Parathyroid adenoma (tissue), 2 donors: Measurements from ENCODE around the gene KIAA1671.

Source experiments
- H2AFZ ChIP-seq: fragments of 300-600 bp; sonication (generic); one replicate; pipeline ENCODE4 v1.7.0; 2017; ENCODE audit warnings: antibody characterized with exemption, mild to moderate bottlenecking
- H3K27ac ChIP-seq: fragments of 300-600 bp; sonication (generic); one replicate; pipeline ENCODE4 v1.7.0; 2017
- H3K27me3 ChIP-seq: fragments of 300-600 bp; sonication (generic); one replicate; pipeline ENCODE4 v1.7.0; 2017; ENCODE audit warnings: low read length; ENCODE audit not compliant: control insufficient read depth, insufficient read depth
- H3K36me3 ChIP-seq: fragments of 300-600 bp; sonication (generic); one replicate; pipeline ENCODE4 v1.7.0; 2017; ENCODE audit warnings: low read length; ENCODE audit not compliant: control insufficient read depth, insufficient read depth
- H3K4me1 ChIP-seq: fragments of 300-600 bp; sonication (generic); one replicate; pipeline ENCODE4 v1.7.0; 2017; ENCODE audit warnings: control low read depth
- H3K4me2 ChIP-seq: fragments of 300-600 bp; sonication (generic); one replicate; pipeline ENCODE4 v1.7.0; 2017; ENCODE audit warnings: low read length
- H3K4me3 ChIP-seq: fragments of 300-600 bp; sonication (generic); one replicate; pipeline ENCODE4 v1.7.0; 2017; ENCODE audit warnings: low read depth, low read length
- H3K79me2 ChIP-seq: fragments of 300-600 bp; sonication (generic); one replicate; pipeline ENCODE4 v1.7.0; 2017; ENCODE audit warnings: control low read depth
- H3K9ac ChIP-seq: fragments of 300-600 bp; sonication (generic); one replicate; pipeline ENCODE4 v1.7.0; 2017; ENCODE audit warnings: mild to moderate bottlenecking
- H3K9me3 ChIP-seq: fragments of 300-600 bp; sonication (generic); one replicate; pipeline ENCODE4 v1.7.0; 2017; ENCODE audit warnings: low read length; ENCODE audit not compliant: control insufficient read depth
- CTCF ChIP-seq: fragments of 300-600 bp; sonication (generic); IDR thresholded peaks from one replicate; pipeline ENCODE4 v1.7.0; 2017; ENCODE audit warnings: antibody characterized with exemption, mild to moderate bottlenecking
- donor health status: primary hyperparathyroidism.

Gene KIAA1671

GRCh38 chr22:25199731-25200520 lies 247.4 kb downstream of the KIAA1671 start, which contains the start of gene CRYBB3:
CRYBB3 (plus strand) TSS chr22:25199858; CDS start chr22:25201397, 1,539 bp downstream.
- H3K9ac ChIP-seq: no peak within 1 kb of the TSS

GRCh38 chr22:25200967-25201366 lies 248.5 kb downstream of the KIAA1671 start:
- Histone ChIP-seq H3K27ac (no peak overlapping the region), H3K4me3 (no peak overlapping the region), H3K27me3 (no peaks in the 10 kb centered on the region), H2AFZ (no peak overlapping the region), H3K79me2 (no peaks in the 10 kb centered on the region), H3K9ac (no peak overlapping the region), H3K9me3 (no peaks in the 10 kb centered on the region), H3K4me2 (no peak overlapping the region), H3K36me3 (no peaks in the 10 kb centered on the region), H3K4me1 (no peaks in the 10 kb centered on the region)
- TF ChIP-seq CTCF: no peak

More at GRCh38 chr22:25199731-25200520, 247.4 kb downstream of the KIAA1671 start, which contains the start of gene CRYBB3:
- no peak within 1 kb of the TSS for H3K27ac ChIP-seq
- H3K4me2 ChIP-seq: no peak within 1 kb of the TSS
- H3K27me3 ChIP-seq: no peaks in the 10 kb centered on the region
- no peak within 1 kb of the TSS for H2AFZ ChIP-seq
- no peaks in the 10 kb centered on the region for H3K9me3 ChIP-seq
- no peaks in the 10 kb centered on the region for H3K4me1 ChIP-seq
- no peak within 1 kb of the TSS for H3K4me3 ChIP-seq
- no peaks in the 10 kb centered on the region for H3K79me2 ChIP-seq
- H3K36me3 ChIP-seq: no peaks in the 10 kb centered on the region
- no peak for TF ChIP-seq CTCF

- H3K79me2 ChIP-seq: no peaks in the 10 kb centered on the region
- H3K9me3 ChIP-seq: no peaks in the 10 kb centered on the region
- H3K4me1 ChIP-seq: no peaks in the 10 kb centered on the region
- H3K4me3 ChIP-seq: no peak overlapping the region
- no peak for TF ChIP-seq CTCF
- no peaks in the 10 kb centered on the region for H3K36me3 ChIP-seq
- no peak overlapping the region for H3K27ac ChIP-seq
- H3K9ac ChIP-seq: no peak overlapping the region
- H2AFZ ChIP-seq: no peak overlapping the region
- H3K4me2 ChIP-seq: no peak overlapping the region
- H3K27me3 ChIP-seq: no peaks in the 10 kb centered on the region
Measured at GRCh38 chr22:25201557-25202273, 249.2 kb downstream of the KIAA1671 start.

GRCh38 chr22:25202290-25202921 lies 249.9 kb downstream of the KIAA1671 start:
- H2AFZ ChIP-seq: no peak overlapping the region
- H3K9me3 ChIP-seq: no peaks in the 10 kb centered on the region
- H3K27ac ChIP-seq: no peak overlapping the region
- no peak overlapping the region for H3K4me3 ChIP-seq
- no peak overlapping the region for H3K4me2 ChIP-seq
- TF ChIP-seq CTCF: peak; percentile 74
- H3K4me1 ChIP-seq: no peaks in the 10 kb centered on the region
- H3K36me3 ChIP-seq: no peaks in the 10 kb centered on the region
- H3K27me3 ChIP-seq: no peaks in the 10 kb centered on the region
- H3K79me2 ChIP-seq: no peaks in the 10 kb centered on the region
- H3K9ac ChIP-seq: no peak overlapping the region
